ENCODE results near the gene PTCD2. TPM values are rescaled to one million over a fixed set of nuclear protein-coding genes. Genes with fewer than 3 reads are reported as not detected.

The PTCD2 gene
- total and polyA plus RNA-seq, 2 of the 8 experiments (the other 6 are each of a cell fraction or from before 2014, with no cell fraction given) = 7.3 to 15.4 TPM

DNA sequence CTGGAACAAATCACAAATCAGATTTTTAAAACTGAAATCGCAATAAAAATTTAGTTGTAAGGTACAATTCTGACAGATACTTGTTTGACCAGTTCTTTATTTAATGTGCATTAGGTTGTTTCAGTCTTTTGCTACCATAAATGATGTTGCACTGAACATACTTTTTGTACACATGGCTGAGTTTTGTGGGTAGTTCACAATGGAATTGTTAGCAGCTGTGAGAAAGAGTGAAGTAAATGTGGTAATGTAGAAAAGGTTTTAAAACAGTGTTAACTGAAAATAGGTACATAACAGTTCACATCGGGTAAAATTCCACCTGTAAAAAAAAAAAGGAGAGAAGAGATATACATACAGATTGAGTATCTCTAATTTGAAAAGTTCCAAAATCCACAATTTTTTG is 25.7 kb upstream of the PTCD2 start:
- Histone ChIP-seq H4K91ac (replicated peaks; ENCODE audit: insufficient read length, low read length) (no peak overlapping the region), H3K36me3 (ENCODE audit: control insufficient read depth in 2 of 4, insufficient read depth in 4 of 4, low read length in 3 of 4) (peaks cover 0 to 39% (median 8%) of the 10 kb centered on the region in 4 experiments; a peak in 3 of 8 replicates), H3K56ac (replicated peaks; ENCODE audit: insufficient read length, low read depth, low read length) (no peak overlapping the region), H3K9ac (replicated peaks in 1 of 4; ENCODE audit: extremely low read depth in 1 of 4, low read depth in 3 of 4, low read length in 3 of 4) (no peak overlapping the region), H3K14ac (ENCODE audit: insufficient read length) (no peak overlapping the region), H3K4me2 (ENCODE audit: insufficient read depth in 1 of 2, low read depth in 2 of 2, low read length in 2 of 2) (no peak overlapping the region), H2BK12ac (ENCODE audit: low read depth, low read length) (no peak overlapping the region), H2AFZ (ENCODE audit: low read length) (no peak overlapping the region), H3K23me2 (ENCODE audit: low read depth, low read length) (no peaks in the 10 kb centered on the region), H3K4me1 (replicated peaks in 1 of 4; ENCODE audit: control insufficient read depth in 3 of 4, insufficient read depth in 4 of 4, low read length in 3 of 4) (peaks cover 0 to 5% (median 1%) of the 10 kb centered on the region in 4 experiments; a peak in 2 of 7 replicates), H3K9me3 (ENCODE audit: insufficient read depth in 2 of 2, low read depth in 1 of 2, low read length in 1 of 2) (no peaks in the 10 kb centered on the region), H3K18ac (ENCODE audit: extremely low read depth, low read length) (no peak overlapping the region), H2BK5ac (ENCODE audit: low read depth, low read length) (no peak overlapping the region), H4K8ac (ENCODE audit: extremely low read depth, insufficient read depth, low read length) (no peak overlapping the region), H4K5ac (ENCODE audit: insufficient read length, low read depth, low read length) (no peak overlapping the region), H3K79me1 (ENCODE audit: low read depth, low read length) (no peaks in the 10 kb centered on the region; the same call in 1 of the 2 replicates), H3K23ac (ENCODE audit: insufficient read length) (no peak overlapping the region), H4K20me1 (replicated peaks in 1 of 2; ENCODE audit: control insufficient read depth in 1 of 2, insufficient read depth in 2 of 2, low read length in 2 of 2) (no peaks in the 10 kb centered on the region), H2AK5ac (ENCODE audit: low read depth, low read length) (no peak overlapping the region), H2BK20ac (ENCODE audit: low read length) (no peak overlapping the region), H3K79me2 (ENCODE audit: control insufficient read depth in 1 of 2, insufficient read depth in 2 of 2, low read length in 2 of 2) (peaks cover 0 to 9% of the 10 kb centered on the region in 2 experiments; a peak in 3 of 4 replicates), H2BK15ac (ENCODE audit: low read length) (no peak overlapping the region), H3K4me3 (ENCODE audit: extremely low read depth in 1 of 4, insufficient read depth in 2 of 4, low read depth in 3 of 4, low read length in 4 of 4) (no peak overlapping the region), H3K4ac (replicated peaks; ENCODE audit: insufficient read length, low read depth, low read length) (no peak overlapping the region), H3K27ac (ENCODE audit: low read depth, low read length) (no peak overlapping the region), H3K27me3 (replicated peaks in 1 of 4; ENCODE audit: control insufficient read depth in 3 of 4, extremely low read depth in 1 of 4, insufficient read depth in 3 of 4, low read length in 3 of 4) (no peaks in the 10 kb centered on the region), H2BK120ac (replicated peaks; ENCODE audit: low read depth, low read length) (no peak overlapping the region)
- no peak for TF ChIP-seq HDAC6 (IDR thresholded peaks at IDR 0.05; ENCODE audit: low read depth, low read length)
- TF ChIP-seq HDAC2 (IDR thresholded peaks at IDR 0.05; ENCODE audit: borderline replicate concordance in 1 of 2, low read depth in 2 of 2, low read length in 2 of 2) = no peak
- TF ChIP-seq EP300 (IDR thresholded peaks at IDR 0.05; ENCODE audit: borderline replicate concordance in 1 of 2, low read depth in 2 of 2, low read length in 2 of 2) = no peak
- no peak for TF ChIP-seq FOSL1 (IDR thresholded peaks at IDR 0.05; ENCODE audit: insufficient read depth, low read depth, low read length)
- no peak for TF ChIP-seq ASH2L (IDR thresholded peaks at IDR 0.05; ENCODE audit: low read length)
- POLR2A ChIA-PET (ENCODE audit: partially characterized antibody) = no interaction called here
- FAIRE-seq (no peak), DNase-seq (ENCODE audit: low read depth in 1 of 2, low spot score in 2 of 2) (no peak)
- CTCF ChIA-PET (ENCODE audit: partially characterized antibody) = interaction anchor here (0.7 kb wide), 1 partner anchor 138 kb away, joined by 4 read pairs; no protein-coding TSS in a partner anchor
- WGBS, 2 experiments (ENCODE audit: extremely low coverage in 1 of 2, insufficient coverage in 1 of 2, insufficient read length in 1 of 2, insufficient replicate concordance in 2 of 2, low coverage in 1 of 2, low lambda C conversion rate in 2 of 2, missing lambda C conversion rate in 1 of 2) = 96% methylated on average over 2 of the region's 2 CpGs; no CpG with 5 or more reads in 1 of the 2 experiments

All from H1 (cell line).